Activated T-cell treated with anti-CD3 and anti-CD28 coated beads for 1 hour (primary cell): ENCODE results near the gene MTCH1.

Source experiments
- DNase-seq: peaks from one replicate; pipeline ENCODE4 v3.0.0-alpha.2; 2020; ENCODE audit warnings: low read depth

The MTCH1 gene

GRCh38 chr6:36926708-36927513, 59.1 kb downstream of the MTCH1 start:
- DNase-seq: no peak

GRCh38 chr6:36925809-36926208, 60.2 kb downstream of the MTCH1 start:
- no peak for DNase-seq

- no peak for DNase-seq
Measured at GRCh38 chr6:36924778-36925374, 61.1 kb downstream of the MTCH1 start.

GRCh38 chr6:36924131-36924530, 61.9 kb downstream of the MTCH1 start:
- DNase-seq: no peak

GRCh38 chr6:36920546-36920945, 65.5 kb downstream of the MTCH1 start:
- no peak for DNase-seq

GRCh38 chr6:36920049-36920448, 65.9 kb downstream of the MTCH1 start:
- no peak for DNase-seq
